ENCODE measurements around the gene P2RY2.

- TF ChIP-seq CTCF (IDR thresholded peaks at IDR 0.05), result no peak
- no peak for TF ChIP-seq POLR2A (IDR thresholded peaks at IDR 0.05)
Observed at GRCh38 chr11:73219396-73220285, 1.6 kb downstream of the P2RY2 start.

Data from sigmoid colon (tissue), 3 donors.